Naive thymus-derived CD8-positive, alpha-beta T cell (primary cell): ENCODE measurements around the gene MVB12B. TPM values are rescaled to one million over a fixed set of nuclear protein-coding genes. Genes with fewer than 3 reads are reported as not detected.
A peak's percentile ranks its signal among the peaks of the same experiment; 100 is the strongest.

Experiments
- ATAC-seq, 2 donors: fragments of 150-1000 bp; cut with Tn5 transposase in 1 of 2; sonication (Bioruptor Pico), chemical (Tn5 transposase) in 1 of 2; 1 replicate in 1 of 2; 2 replicates in 1 of 2; pipeline ENCODE4 v1.10.0; 2021; ENCODE audit warnings: mild to moderate bottlenecking in 2 of 2, moderate library complexity in 2 of 2
- POLR2A ChIA-PET: fragments of 350-600 bp; sonication (Branson Sonifier 250); formaldehyde crosslinking; loops from one replicate; lab custom pipeline; 2021; ENCODE audit warnings: antibody characterized with exemption; lab: Charles Lee
- DNase-seq, 10 donors: peaks; one replicate each; pipeline versions ENCODE4 v3.0.0 to v3.0.0-alpha.2; 2020 to 2022
- H3K27ac Mint-ChIP-seq, 10 donors: one replicate each; pipeline ENCODE4 v1.8.0; 2020 to 2022; ENCODE audit warnings: mild to moderate bottlenecking in 10 of 10, mixed read lengths in 10 of 10, moderate library complexity in 4 of 10, inconsistent platforms in 1 of 10
- H3K27me3 Mint-ChIP-seq, 5 donors: one replicate each; pipeline ENCODE4 v1.8.0; 2021 to 2022; ENCODE audit warnings: mixed read lengths in 5 of 5
- H3K36me3 Mint-ChIP-seq, 3 donors: one replicate each; pipeline ENCODE4 v1.8.0; 2020 to 2022; ENCODE audit warnings: mixed read lengths in 3 of 3, mild to moderate bottlenecking in 2 of 3, inconsistent platforms in 1 of 3
- H3K4me1 Mint-ChIP-seq, 4 donors: one replicate each; pipeline ENCODE4 v1.8.0; 2021 to 2022; ENCODE audit warnings: mixed read lengths in 4 of 4
- H3K4me3 Mint-ChIP-seq, 10 donors: one replicate each; pipeline ENCODE4 v1.8.0; 2020 to 2022; ENCODE audit warnings: mild to moderate bottlenecking in 10 of 10, mixed read lengths in 10 of 10, moderate library complexity in 6 of 10, inconsistent platforms in 1 of 10
- H3K9me3 Mint-ChIP-seq, 9 donors: one replicate each; pipeline ENCODE4 v1.8.0; 2020 to 2022; ENCODE audit warnings: mixed read lengths in 9 of 9, mild to moderate bottlenecking in 3 of 9, inconsistent platforms in 1 of 9, moderate library complexity in 1 of 9
- polyA plus RNA-seq, 3 donors: library from polyadenylated mRNA; unstranded; fragments of 300-500 nt; fragmentation: Illumina TruSeq; gene quantifications; one replicate each; pipeline ENCODE4 v1.2.3, GENCODE V29; 2021
- total RNA-seq, 8 experiments: library from RNA in 2 of 8; stranded (reverse) in 2 of 8; gene quantifications; one replicate each; pipeline ENCODE4 v1.2.3 and lab custom pipeline; 2021 to 2026

The MVB12B gene
- total and polyA plus RNA-seq, 5 experiments from 2014 or later, result 7.2 to 28.6 (median 12.5) TPM

DNA sequence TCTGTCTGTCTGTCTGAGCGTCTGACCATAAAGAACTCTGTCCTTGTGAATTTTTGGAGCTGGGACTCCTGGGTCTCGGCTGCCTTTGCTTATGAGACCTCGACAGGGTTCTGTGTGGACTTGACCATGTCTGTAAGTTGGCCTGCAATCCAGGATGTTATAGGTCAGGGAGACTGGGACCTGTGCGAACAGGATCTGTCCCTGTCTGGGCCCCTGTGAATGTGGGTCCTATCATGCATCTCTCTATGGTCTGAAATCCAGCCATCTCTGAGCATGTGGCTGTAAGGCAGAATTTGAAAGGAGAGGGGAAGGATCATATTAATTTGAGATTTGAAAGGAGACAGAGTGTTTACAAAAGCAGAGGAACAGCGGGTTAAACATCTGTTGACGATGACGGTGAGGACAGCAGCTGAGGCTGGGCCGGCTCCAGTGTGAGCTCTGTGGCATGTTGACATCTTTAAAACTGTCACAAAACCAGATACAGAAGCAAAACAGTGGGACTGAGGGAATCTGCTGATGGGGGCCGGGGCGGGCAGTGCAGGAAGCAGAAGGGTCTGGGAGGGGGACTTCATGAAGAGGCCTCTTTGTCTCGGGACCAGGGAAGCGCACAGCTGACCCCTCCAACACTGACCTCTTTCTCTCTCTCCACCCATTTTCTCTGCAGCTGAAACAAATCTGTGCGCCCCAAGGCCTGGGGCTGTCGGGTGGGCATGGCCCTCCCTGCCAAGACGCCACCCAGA, 19.1 kb upstream of the MVB12B start:
- Mint-ChIP-seq H3K4me3 (no peak overlapping the region), H3K27ac (peak overlapping the region in 1 of 10 donors; percentile 33), H3K4me1 (peaks cover 0 to 5% (median 0%) of the 10 kb centered on the region in 4 donors), H3K27me3 (peaks cover 0 to 7% (median 1%) of the 10 kb centered on the region in 5 donors), H3K9me3 (no peaks in the 10 kb centered on the region), H3K36me3 (no peaks in the 10 kb centered on the region)
- POLR2A ChIA-PET, result no interaction called here
- DNase-seq, result no peak
- no peak for ATAC-seq

DNA sequence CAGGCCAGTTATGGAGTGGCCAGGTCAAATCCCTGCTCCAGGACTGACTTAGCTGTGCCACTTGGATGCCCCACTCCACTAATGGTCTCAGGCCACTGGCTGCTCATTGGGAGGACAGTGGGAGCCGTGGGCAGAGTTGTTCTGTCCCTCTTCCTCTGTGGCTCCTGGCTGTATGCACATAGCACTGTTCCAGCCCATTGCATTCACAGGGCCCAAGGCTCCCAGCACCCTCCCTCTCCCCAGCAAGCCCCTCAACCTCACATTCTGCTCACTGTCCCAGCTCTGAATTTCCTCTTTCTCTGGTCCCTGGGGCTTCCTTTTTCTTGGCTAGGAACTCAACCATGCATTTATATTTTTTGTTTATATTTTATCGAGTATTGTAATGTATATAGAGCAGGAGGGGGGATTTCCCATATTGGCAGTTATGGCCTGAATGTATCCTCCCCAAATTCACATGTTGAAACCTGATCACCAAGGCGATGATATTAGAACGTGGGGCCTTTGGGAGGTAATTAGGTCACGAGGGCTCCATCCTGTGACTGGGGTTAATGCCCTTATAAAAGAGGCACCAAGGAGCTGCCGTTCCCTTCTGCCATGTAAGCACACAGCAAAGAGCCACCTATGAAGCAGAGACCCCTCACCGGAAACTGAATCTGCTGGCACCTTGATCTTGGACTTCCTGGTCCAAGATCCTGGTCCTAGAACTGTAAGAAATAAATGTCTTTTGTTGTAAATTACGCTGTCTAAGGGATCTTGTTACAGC, 17.0 kb upstream of the MVB12B start:
- Mint-ChIP-seq H3K27ac (peak overlapping the region in 1 of 10 donors; percentile 4), H3K9me3 (no peaks in the 10 kb centered on the region), H3K4me1 (peaks cover 0 to 5% (median 0%) of the 10 kb centered on the region in 4 donors), H3K36me3 (no peaks in the 10 kb centered on the region), H3K27me3 (peaks cover 0 to 7% (median 1%) of the 10 kb centered on the region in 5 donors), H3K4me3 (no peak overlapping the region)
- DNase-seq (no peak), ATAC-seq (no peak)
- POLR2A ChIA-PET, result no interaction called here

DNA sequence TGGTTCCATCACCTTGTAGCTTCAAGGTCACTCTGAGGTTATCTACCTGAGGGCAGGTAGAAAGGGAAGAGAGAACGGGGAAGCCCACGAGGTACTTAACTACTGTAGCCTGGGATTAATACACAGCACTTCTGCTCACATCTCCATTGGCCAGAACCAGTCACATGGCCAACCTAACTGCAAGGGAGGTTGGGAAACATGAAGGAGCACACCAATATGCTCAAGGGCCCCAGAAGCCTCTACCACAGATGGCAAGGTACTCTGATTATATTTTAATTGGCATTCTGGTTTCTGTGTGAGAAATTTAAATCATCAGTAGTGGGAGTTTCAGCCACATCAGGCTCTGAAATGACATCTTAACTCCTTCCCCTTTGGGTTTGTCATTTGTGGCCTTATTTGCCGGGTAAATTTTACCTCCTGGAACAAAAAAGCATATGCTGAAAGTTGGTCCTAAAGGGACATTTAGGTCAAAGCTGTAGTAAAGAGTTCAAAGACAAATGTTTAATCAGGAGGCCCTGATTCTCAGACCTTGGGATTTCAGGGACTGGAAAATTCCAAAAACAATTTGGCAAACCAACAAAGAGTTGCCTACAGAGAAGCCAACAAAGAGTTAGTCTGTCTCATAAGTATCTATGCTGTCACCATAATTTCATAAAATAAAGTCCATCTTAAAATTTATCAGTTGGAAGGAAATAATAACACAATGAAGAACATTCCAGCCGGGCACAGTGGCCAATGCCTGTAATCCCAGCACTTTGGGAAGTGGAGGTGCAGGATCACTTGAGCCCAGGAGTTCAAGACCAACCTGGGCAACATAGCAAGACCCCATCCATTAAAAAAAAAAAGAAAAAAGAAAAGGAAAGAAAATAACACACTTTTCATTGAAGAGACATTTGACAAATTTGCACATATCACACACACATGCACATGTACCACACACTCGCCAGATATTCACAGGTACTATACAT, 13.8 kb upstream of the MVB12B start:
- Mint-ChIP-seq H3K27me3 (peaks cover 0 to 1% (median 0%) of the 10 kb centered on the region in 5 donors), H3K4me3 (no peak overlapping the region), H3K9me3 (no peaks in the 10 kb centered on the region), H3K4me1 (peaks cover 0 to 7% (median 6%) of the 10 kb centered on the region in 4 donors), H3K36me3 (no peaks in the 10 kb centered on the region), H3K27ac (peak overlapping the region in 1 of 10 donors; percentile 21)
- ATAC-seq, result no peak
- DNase-seq, result no peak
- POLR2A ChIA-PET, result no interaction called here

DNA sequence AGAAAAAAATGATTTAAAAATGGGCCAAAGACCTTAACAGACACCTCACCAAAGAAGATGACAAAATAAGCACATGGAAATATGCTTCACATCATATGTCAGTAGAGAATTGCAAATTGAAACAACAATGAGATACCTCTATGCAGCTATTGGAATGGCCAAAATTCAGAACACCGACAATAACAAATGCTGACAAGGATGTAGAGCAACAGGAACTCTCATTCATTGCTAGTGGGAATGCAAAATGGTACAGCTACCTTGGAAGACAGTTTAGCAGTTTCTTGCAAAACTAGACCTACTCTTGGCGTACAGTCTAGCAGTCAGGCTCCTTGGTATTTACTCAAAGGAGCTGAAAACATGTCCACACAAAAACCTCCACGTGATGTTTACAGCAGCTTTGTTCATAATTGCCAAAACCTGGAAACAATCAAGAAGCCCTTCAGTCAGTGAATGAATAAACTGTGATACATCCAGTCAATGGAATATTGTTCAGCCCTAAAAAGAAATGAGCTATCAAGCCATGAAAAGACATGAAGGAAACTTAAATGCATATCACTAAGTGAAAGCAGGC, 10.5 kb upstream of the MVB12B start:
- Mint-ChIP-seq H3K27me3 (no peaks in the 10 kb centered on the region), H3K4me1 (peaks cover 5 to 23% (median 13%) of the 10 kb centered on the region in 4 donors), H3K27ac (no peak overlapping the region), H3K4me3 (no peak overlapping the region), H3K9me3 (no peaks in the 10 kb centered on the region), H3K36me3 (no peaks in the 10 kb centered on the region)
- ATAC-seq (no peak), DNase-seq (no peak)
- POLR2A ChIA-PET, result interaction anchor here (0.7 to 1.7 kb wide), 2 partner anchors 77 to 83 kb away, joined by 4 to 7 read pairs; no protein-coding TSS in a partner anchor

DNA sequence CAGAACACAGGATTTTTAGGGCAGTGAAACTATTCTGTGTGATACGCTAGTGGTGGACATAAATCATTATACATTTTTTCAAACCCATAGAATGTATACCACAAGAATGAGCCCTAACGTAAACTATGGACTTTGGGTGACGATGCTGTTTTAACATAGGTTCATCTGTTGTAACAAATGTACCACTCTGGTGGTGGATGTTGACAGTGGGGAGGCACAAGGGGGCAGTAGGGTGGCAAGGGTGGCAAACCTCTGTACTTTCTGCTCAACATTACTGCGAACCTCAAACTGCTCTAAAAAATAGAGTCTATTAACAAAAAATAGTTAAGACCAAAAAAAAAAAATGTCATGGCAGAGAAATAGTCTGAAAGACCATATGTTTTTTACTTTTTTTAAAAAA, 9.1 kb upstream of the MVB12B start:
- DNase-seq (peak; percentile 35 to 83 (median 59)), ATAC-seq (peak; percentile 95 to 99)
- H3K36me3 Mint-ChIP-seq, result no peaks in the 10 kb centered on the region
- no peaks in the 10 kb centered on the region for H3K27me3 Mint-ChIP-seq
- H3K4me1 Mint-ChIP-seq, result peaks cover 9 to 23% (median 13%) of the 10 kb centered on the region in 4 donors
- POLR2A ChIA-PET, result interaction anchor here (0.6 to 1.5 kb wide), 7 partner anchors 9 to 232 kb away, joined by 3 to 12 read pairs (median 3); no protein-coding TSS in a partner anchor
- no peaks in the 10 kb centered on the region for H3K9me3 Mint-ChIP-seq
- no peak overlapping the region for H3K4me3 Mint-ChIP-seq
- peak overlapping the region in 3 of 10 donors; percentile 11 to 76 (median 52) for H3K27ac Mint-ChIP-seq

DNA sequence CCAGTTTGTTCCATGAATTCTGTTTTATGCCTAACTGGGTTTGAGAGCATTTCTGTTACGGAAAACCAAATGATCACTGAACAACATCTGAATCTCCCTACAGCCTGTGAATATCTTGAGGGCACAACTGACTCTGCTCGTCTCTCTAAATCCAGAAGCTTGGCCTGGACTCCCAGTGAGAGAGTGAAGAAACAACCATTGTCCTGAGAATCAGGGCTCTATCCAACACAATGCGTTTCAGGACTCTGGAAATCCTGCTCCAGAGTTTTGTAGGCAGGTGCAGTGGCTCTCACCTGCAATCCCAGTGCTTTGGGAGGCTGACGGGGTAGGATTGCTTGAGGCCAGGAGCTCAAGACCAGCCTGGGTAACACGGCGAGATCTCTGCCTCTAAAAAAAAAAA, 7.8 kb upstream of the MVB12B start:
- Mint-ChIP-seq H3K9me3 (peaks cover 0 to 2% (median 0%) of the 10 kb centered on the region in 9 donors), H3K27ac (no peak overlapping the region), H3K4me1 (peaks cover 9 to 23% (median 13%) of the 10 kb centered on the region in 4 donors), H3K27me3 (no peaks in the 10 kb centered on the region), H3K4me3 (no peak overlapping the region), H3K36me3 (peaks cover 0 to under 1% (median 0%) of the 10 kb centered on the region in 3 donors)
- POLR2A ChIA-PET, result interaction anchor here (1.4 kb wide), 3 partner anchors 9 to 171 kb away, joined by 3 to 12 read pairs (median 6); partner anchors contain the start of gene MVB12B
- DNase-seq (no peak), ATAC-seq (no peak)

DNA sequence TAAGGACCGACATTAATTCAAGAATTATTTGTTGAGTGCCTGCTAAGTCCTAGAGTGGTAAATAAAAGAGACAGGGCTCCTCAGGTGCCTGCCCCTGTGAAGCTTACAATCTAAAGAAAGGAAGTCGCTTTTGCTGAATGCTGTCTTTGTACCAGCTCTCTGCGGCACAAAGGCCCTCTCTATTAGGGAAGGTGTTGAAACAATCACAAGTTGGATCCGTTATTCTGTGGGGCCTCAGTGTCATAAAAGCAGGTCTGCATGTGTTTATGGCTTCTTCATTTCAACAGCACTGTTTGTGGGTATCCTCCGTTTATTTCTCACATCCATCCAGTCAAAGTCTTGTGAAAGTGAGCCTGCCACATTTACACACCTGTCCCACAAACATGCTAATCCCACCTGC, 7.0 kb upstream of the MVB12B start:
- Mint-ChIP-seq H3K27me3 (no peaks in the 10 kb centered on the region), H3K9me3 (peaks cover 0 to 6% (median 0%) of the 10 kb centered on the region in 9 donors), H3K27ac (peak overlapping the region in 8 of 10 donors; percentile 27 to 79 (median 42)), H3K4me1 (peaks cover 9 to 23% (median 13%) of the 10 kb centered on the region in 4 donors), H3K36me3 (peaks cover 0 to 5% (median 0%) of the 10 kb centered on the region in 3 donors), H3K4me3 (no peak overlapping the region)
- DNase-seq (no peak), ATAC-seq (no peak)
- POLR2A ChIA-PET, result interaction anchor here (0.7 kb wide), 1 partner anchor 496 kb away, joined by 3 read pairs; no protein-coding TSS in a partner anchor

DNA sequence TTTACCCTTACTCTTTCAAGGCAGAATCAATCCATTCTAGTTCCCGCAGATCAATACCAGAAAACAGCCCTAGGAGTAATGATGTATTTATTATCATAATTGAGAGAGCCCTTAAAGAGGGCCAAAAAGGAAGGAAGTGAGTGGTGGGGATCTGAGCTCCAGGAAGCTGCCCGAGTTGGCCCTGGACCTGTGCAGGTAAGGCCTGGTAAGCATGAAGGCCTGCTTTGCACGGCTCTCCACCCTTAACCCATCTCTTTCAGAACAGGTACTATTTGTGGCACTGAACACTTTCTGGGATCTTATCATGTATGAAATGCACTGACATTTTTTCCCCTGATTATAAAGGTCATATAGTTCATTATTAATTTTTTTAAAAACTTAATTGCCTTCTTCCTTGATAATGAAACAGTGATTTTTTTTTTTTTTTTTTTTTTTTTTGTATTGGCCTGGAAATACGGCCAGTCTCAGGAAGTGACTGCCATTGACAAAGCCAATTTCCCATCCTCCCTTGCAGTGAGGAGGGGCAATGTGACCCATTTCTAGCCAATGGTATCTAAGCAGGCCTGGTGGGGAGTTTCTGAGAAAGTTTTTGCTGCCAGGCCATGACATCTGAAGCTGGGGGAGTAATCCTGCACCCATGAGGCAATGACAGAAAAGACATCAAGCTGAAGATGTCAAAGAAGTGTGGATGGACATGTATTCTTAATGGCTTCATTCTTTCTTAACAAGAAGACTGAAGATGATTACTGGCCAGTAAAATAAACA, 6.3 kb upstream of the MVB12B start:
- ATAC-seq (peak in 1 of 2 donors; percentile 74), DNase-seq (no peak)
- H3K9me3 Mint-ChIP-seq, result peaks cover 0 to 6% (median 0%) of the 10 kb centered on the region in 9 donors
- peaks cover 9 to 23% (median 13%) of the 10 kb centered on the region in 4 donors for H3K4me1 Mint-ChIP-seq
- H3K4me3 Mint-ChIP-seq, result no peak overlapping the region
- POLR2A ChIA-PET, result interaction anchor here (0.7 to 1.5 kb wide), 2 partner anchors 152 to 496 kb away, joined by 3 read pairs; no protein-coding TSS in a partner anchor
- H3K27me3 Mint-ChIP-seq, result no peaks in the 10 kb centered on the region
- peaks cover 0 to 5% (median 0%) of the 10 kb centered on the region in 3 donors for H3K36me3 Mint-ChIP-seq
- H3K27ac Mint-ChIP-seq, result peak overlapping the region in 9 of 10 donors; percentile 27 to 79 (median 36)

DNA sequence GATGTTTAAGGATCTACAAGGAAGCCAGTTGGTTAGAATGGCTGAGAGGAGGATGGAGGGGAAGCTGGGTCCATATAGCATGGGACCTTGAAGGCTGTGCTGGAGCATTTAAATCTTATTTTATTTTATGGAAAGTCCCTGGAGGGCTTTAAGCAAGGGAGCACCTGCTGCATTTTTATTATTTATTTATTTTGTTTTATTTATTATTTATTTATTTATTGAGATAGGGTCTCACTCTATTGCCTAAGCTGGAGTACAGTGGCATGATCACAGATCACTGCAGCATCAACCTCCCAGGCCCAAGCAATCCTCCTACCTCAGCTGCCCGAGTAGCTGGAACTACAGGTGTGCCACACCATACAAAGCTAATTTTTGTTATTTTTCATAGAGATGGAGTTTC, 4.9 kb upstream of the MVB12B start:
- H3K4me1 Mint-ChIP-seq, result peaks cover 14 to 31% (median 19%) of the 10 kb centered on the region in 4 donors
- peaks cover 0 to 6% (median 0%) of the 10 kb centered on the region in 9 donors for H3K9me3 Mint-ChIP-seq
- POLR2A ChIA-PET, result no interaction called here
- no peak overlapping the region for H3K4me3 Mint-ChIP-seq
- no peak overlapping the region for H3K27ac Mint-ChIP-seq
- no peak for ATAC-seq
- H3K36me3 Mint-ChIP-seq, result peaks cover 0 to 5% (median 0%) of the 10 kb centered on the region in 3 donors
- H3K27me3 Mint-ChIP-seq, result no peaks in the 10 kb centered on the region
- DNase-seq, result no peak

DNA sequence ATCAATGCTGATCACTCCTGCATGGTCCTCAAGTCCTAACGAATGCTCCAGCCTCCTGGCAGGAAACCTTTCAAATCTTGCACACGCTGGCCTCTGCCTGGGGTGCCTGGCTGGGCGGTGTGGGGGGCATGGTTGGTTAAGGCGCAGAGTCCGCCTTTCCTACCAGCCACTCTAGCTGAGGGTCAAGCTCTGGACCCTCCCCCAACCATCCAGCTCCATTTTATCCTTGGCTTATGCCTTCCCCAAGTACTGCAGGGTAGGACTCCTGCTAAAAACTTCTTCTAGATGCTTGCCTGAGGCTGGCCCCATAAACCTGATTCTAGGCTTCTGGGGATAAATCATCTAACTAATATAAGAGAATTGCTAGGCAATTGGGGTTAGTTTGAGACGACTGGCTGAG, 808 bp upstream of the MVB12B start:
- H3K36me3 Mint-ChIP-seq, result peaks cover 0 to 5% (median 0%) of the 10 kb centered on the region in 3 donors
- POLR2A ChIA-PET, result interaction anchor here (0.6 to 4.1 kb wide), 8 partner anchors 8 to 164 kb away, joined by 3 to 31 read pairs (median 4); no protein-coding TSS in a partner anchor
- H3K9me3 Mint-ChIP-seq, result peaks cover 0 to 6% (median 0%) of the 10 kb centered on the region in 9 donors
- DNase-seq, result no peak
- H3K4me3 Mint-ChIP-seq, result peak overlapping the region; percentile 81 to 92 (median 88)
- peak overlapping the region; percentile 90 to 97 (median 96) for H3K27ac Mint-ChIP-seq
- no peak for ATAC-seq
- H3K27me3 Mint-ChIP-seq, result no peaks in the 10 kb centered on the region
- peaks cover 29 to 45% (median 38%) of the 10 kb centered on the region in 4 donors for H3K4me1 Mint-ChIP-seq
